NCI-H1694 treated with DMSO at 0.1 percent for 48 hours (cell line): Measurements from ENCODE around the gene LRBA.

Experiments
- DNase-seq: peaks from one replicate; lab custom pipeline; 2025; lab: John Stamatoyannopoulos, UW

Gene LRBA

GRCh38 chr4:150247184-150247583 lies 767.9 kb downstream of the LRBA start:
- no peak for DNase-seq

- peak; percentile 18 for DNase-seq
Measured at GRCh38 chr4:150244600-150244999, 770.5 kb downstream of the LRBA start.

GRCh38 chr4:150243932-150244331 lies 771.2 kb downstream of the LRBA start:
- DNase-seq = no peak

GRCh38 chr4:150242820-150243458 lies 772.1 kb downstream of the LRBA start:
- DNase-seq = peak; percentile 21

- DNase-seq = no peak
Measured at GRCh38 chr4:150240011-150240410, 775.1 kb downstream of the LRBA start.

- DNase-seq = no peak
Measured at GRCh38 chr4:150238591-150238990, 776.5 kb downstream of the LRBA start.

GRCh38 chr4:150237110-150237872 lies 777.8 kb downstream of the LRBA start:
- no peak for DNase-seq

GRCh38 chr4:150236626-150237025 lies 778.5 kb downstream of the LRBA start:
- no peak for DNase-seq

- no peak for DNase-seq
Measured at GRCh38 chr4:150235808-150236271, 779.2 kb downstream of the LRBA start.

- DNase-seq = no peak
Measured at GRCh38 chr4:150235317-150235716, 779.8 kb downstream of the LRBA start.

GRCh38 chr4:150234246-150234645 lies 780.8 kb downstream of the LRBA start:
- DNase-seq = no peak

GRCh38 chr4:150232029-150232428 lies 783.1 kb downstream of the LRBA start:
- no peak for DNase-seq

GRCh38 chr4:150231107-150231770 lies 783.8 kb downstream of the LRBA start:
- DNase-seq = peak; percentile 28

- DNase-seq = peak; percentile 73
Measured at GRCh38 chr4:150230561-150230960, 784.5 kb downstream of the LRBA start.

- peak; percentile 9 for DNase-seq
Measured at GRCh38 chr4:150229520-150229919, 785.6 kb downstream of the LRBA start.

- DNase-seq = no peak
Measured at GRCh38 chr4:150224896-150225591, 790.0 kb downstream of the LRBA start.

GRCh38 chr4:150219841-150220240 lies 795.2 kb downstream of the LRBA start:
- no peak for DNase-seq

- DNase-seq = no peak
Measured at GRCh38 chr4:150218447-150218846, 796.6 kb downstream of the LRBA start.

GRCh38 chr4:150217808-150218207 lies 797.3 kb downstream of the LRBA start:
- no peak for DNase-seq

- DNase-seq = peak; percentile 9
Measured at GRCh38 chr4:150217192-150217591, 797.9 kb downstream of the LRBA start.

GRCh38 chr4:150216726-150217125 lies 798.4 kb downstream of the LRBA start:
- DNase-seq = no peak

- DNase-seq = no peak
Measured at GRCh38 chr4:150215601-150216000, 799.5 kb downstream of the LRBA start.
